HCEC 1CT (cell line): Measurements from ENCODE around the gene SLC20A1.
"Not testable (repeated sequence)": the region's sequence is repeated elsewhere in the genome, so short reads cannot be mapped to it uniquely, and the experiment has no call there.

Experiments used
- DNase-seq: peaks from one replicate; pipeline ENCODE4 v3.0.0-alpha.2; 2017

SLC20A1 gene

GRCh38 chr2:112684415-112684775 is 38.7 kb downstream of the SLC20A1 start:
- no peak for DNase-seq

- DNase-seq = peak; percentile 34
Observed at GRCh38 chr2:112685271-112685884, 39.6 kb downstream of the SLC20A1 start.

GRCh38 chr2:112686348-112687217 is 40.8 kb downstream of the SLC20A1 start:
- no peak for DNase-seq

GRCh38 chr2:112687522-112687921 is 41.8 kb downstream of the SLC20A1 start:
- DNase-seq = no peak

GRCh38 chr2:112688086-112688880 is 42.5 kb downstream of the SLC20A1 start:
- DNase-seq = peak; percentile 48

- peak; percentile 88 for DNase-seq
Observed at GRCh38 chr2:112690853-112691401, 45.2 kb downstream of the SLC20A1 start.

GRCh38 chr2:112691881-112692281 is 46.1 kb downstream of the SLC20A1 start:
- peak; percentile 18 for DNase-seq

- DNase-seq = peak; percentile 98
Observed at GRCh38 chr2:112692495-112692911, 46.8 kb downstream of the SLC20A1 start.

- no peak for DNase-seq
Observed at GRCh38 chr2:112692918-112693317, 47.2 kb downstream of the SLC20A1 start.

GRCh38 chr2:112693596-112693995 is 47.9 kb downstream of the SLC20A1 start:
- no peak for DNase-seq

- DNase-seq = no peak
Observed at GRCh38 chr2:112694182-112694581, 48.4 kb downstream of the SLC20A1 start.

GRCh38 chr2:112698834-112699515 is 53.2 kb downstream of the SLC20A1 start:
- DNase-seq = no peak

- no peak for DNase-seq
Observed at GRCh38 chr2:112699984-112700667, 54.4 kb downstream of the SLC20A1 start.

- no peak for DNase-seq
Observed at GRCh38 chr2:112701052-112701451, 55.3 kb downstream of the SLC20A1 start.

GRCh38 chr2:112703684-112704083 is 57.9 kb downstream of the SLC20A1 start:
- no peak for DNase-seq

GRCh38 chr2:112705575-112705974 is 59.8 kb downstream of the SLC20A1 start:
- no peak for DNase-seq

- DNase-seq = no peak
Observed at GRCh38 chr2:112706170-112706664, 60.5 kb downstream of the SLC20A1 start.

- not testable (repeated sequence) for DNase-seq
Observed at GRCh38 chr2:112706947-112707346, 61.2 kb downstream of the SLC20A1 start.

- DNase-seq = no peak
Observed at GRCh38 chr2:112708968-112709367, 63.2 kb downstream of the SLC20A1 start.

- no peak for DNase-seq
Observed at GRCh38 chr2:112709703-112710102, 64.0 kb downstream of the SLC20A1 start.

- DNase-seq = no peak
Observed at GRCh38 chr2:112710956-112711750, 65.4 kb downstream of the SLC20A1 start.
